ENCODE data around the gene ADAMTS2.

Gene ADAMTS2

DNA sequence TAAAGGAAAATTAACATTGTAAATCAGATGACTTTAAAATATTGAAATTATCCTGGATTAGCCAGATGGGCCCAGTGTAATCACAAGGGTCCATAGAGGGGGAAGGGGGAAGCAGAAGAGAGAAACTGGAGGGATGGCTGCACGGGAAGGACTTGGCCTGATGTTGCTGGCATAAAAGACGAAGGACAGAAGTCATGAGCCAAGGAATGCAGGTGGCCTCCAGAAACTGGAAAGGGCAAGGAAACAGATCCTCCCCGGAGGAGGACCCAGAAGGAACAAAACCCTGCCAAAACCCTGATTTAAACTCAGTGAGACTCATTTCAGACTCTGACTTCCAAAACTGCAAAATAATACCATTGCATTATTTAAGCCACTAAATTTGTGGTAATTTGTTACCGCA lies 100.2 kb downstream of the ADAMTS2 start:
- no peak overlapping the region for H3K4me2 ChIP-seq (ENCODE audit: low read depth, low read length, poor library complexity, severe bottlenecking)
- H3K27ac ChIP-seq (ENCODE audit: low read depth, low read length), result no peak overlapping the region
- no peak overlapping the region for H3K9ac ChIP-seq (ENCODE audit: low read length)
- no peaks in the 10 kb centered on the region for H3F3A ChIP-seq (ENCODE audit: insufficient read depth)
- H3K79me2 ChIP-seq (ENCODE audit: insufficient read depth, low read length), result no peaks in the 10 kb centered on the region
- H2AFZ ChIP-seq (ENCODE audit: low read depth, low read length, severe bottlenecking), result no peak overlapping the region
- H3K9me2 ChIP-seq (replicated peaks; ENCODE audit: insufficient read depth, low read length), result no peaks in the 10 kb centered on the region
- no peak overlapping the region for H3K4me3 ChIP-seq (ENCODE audit: insufficient read depth, low read length, poor library complexity, severe bottlenecking)
- TF ChIP-seq, protein P1, sequence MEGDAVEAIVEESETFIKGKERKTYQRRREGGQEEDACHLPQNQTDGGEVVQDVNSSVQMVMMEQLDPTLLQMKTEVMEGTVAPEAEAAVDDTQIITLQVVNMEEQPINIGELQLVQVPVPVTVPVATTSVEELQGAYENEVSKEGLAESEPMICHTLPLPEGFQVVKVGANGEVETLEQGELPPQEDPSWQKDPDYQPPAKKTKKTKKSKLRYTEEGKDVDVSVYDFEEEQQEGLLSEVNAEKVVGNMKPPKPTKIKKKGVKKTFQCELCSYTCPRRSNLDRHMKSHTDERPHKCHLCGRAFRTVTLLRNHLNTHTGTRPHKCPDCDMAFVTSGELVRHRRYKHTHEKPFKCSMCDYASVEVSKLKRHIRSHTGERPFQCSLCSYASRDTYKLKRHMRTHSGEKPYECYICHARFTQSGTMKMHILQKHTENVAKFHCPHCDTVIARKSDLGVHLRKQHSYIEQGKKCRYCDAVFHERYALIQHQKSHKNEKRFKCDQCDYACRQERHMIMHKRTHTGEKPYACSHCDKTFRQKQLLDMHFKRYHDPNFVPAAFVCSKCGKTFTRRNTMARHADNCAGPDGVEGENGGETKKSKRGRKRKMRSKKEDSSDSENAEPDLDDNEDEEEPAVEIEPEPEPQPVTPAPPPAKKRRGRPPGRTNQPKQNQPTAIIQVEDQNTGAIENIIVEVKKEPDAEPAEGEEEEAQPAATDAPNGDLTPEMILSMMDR (IDR thresholded peaks at IDR 0.05; ENCODE audit: insufficient read depth, low read length, poor library complexity, severe bottlenecking), result no peak
- no peak for TF ChIP-seq EZH2phosphoT487 (conservative IDR thresholded peaks at IDR 0.05; ENCODE audit: low read length)
- no peaks in the 10 kb centered on the region for H3K9me3 ChIP-seq (ENCODE audit: insufficient read depth, low read length)
- H3K27me3 ChIP-seq (ENCODE audit: low read length), result no peaks in the 10 kb centered on the region
- no peaks in the 10 kb centered on the region for H4K20me1 ChIP-seq (ENCODE audit: low read depth, low read length)
- H3K36me3 ChIP-seq (ENCODE audit: low read length), result no peaks in the 10 kb centered on the region

DNA sequence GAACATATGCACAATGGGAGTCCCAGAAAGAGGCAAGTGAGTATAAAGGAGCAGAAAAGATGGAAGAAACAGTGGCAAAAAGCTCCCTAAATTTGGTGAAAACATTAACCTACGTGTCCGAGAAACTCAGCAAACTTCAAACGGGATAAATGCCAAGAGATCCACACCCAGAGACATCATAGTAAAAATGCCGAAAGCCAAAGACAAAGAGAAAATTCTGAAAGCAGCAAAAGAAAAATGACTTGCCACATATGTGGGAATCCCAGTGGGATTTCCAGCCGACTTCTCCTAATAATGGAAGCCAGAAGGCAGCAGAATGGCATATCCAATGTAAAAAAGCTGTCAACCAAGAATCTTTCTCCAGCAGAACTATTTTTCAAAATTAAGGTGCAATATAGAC lies 101.2 kb downstream of the ADAMTS2 start:
- no peaks in the 10 kb centered on the region for H3K36me3 ChIP-seq (ENCODE audit: low read length)
- no peak for TF ChIP-seq EZH2phosphoT487 (conservative IDR thresholded peaks at IDR 0.05; ENCODE audit: low read length)
- H3K9me2 ChIP-seq (replicated peaks; ENCODE audit: insufficient read depth, low read length), result no peaks in the 10 kb centered on the region
- H3K9me3 ChIP-seq (ENCODE audit: insufficient read depth, low read length), result no peaks in the 10 kb centered on the region
- no peaks in the 10 kb centered on the region for H3K27me3 ChIP-seq (ENCODE audit: low read length)
- no peaks in the 10 kb centered on the region for H3F3A ChIP-seq (ENCODE audit: insufficient read depth)
- H3K4me2 ChIP-seq (ENCODE audit: low read depth, low read length, poor library complexity, severe bottlenecking), result no peak overlapping the region
- H2AFZ ChIP-seq (ENCODE audit: low read depth, low read length, severe bottlenecking), result no peak overlapping the region
- no peak overlapping the region for H3K9ac ChIP-seq (ENCODE audit: low read length)
- H3K79me2 ChIP-seq (ENCODE audit: insufficient read depth, low read length), result no peaks in the 10 kb centered on the region
- H3K4me3 ChIP-seq (ENCODE audit: insufficient read depth, low read length, poor library complexity, severe bottlenecking), result no peak overlapping the region
- H3K27ac ChIP-seq (ENCODE audit: low read depth, low read length), result no peak overlapping the region
- no peaks in the 10 kb centered on the region for H4K20me1 ChIP-seq (ENCODE audit: low read depth, low read length)

DNA sequence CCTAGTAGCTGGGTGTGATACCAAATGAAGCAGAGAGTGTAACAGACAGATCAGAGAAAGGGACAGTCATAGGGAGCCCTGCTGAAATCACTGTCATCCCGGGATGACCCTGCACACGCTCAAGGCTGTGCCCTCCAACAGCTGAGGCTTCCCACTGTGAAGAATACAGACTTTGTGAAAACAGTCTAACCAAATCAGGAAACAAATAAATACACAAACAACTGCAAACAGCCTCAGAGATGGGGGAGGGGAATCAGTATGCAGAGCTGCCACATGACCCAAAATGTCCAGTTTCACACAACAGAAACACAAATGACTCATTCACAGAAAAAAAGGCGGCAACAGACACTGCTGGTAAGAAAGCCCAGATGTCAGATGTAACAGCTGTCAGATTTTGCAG lies 101.9 kb downstream of the ADAMTS2 start:
- no peaks in the 10 kb centered on the region for H3K9me3 ChIP-seq (ENCODE audit: insufficient read depth, low read length)
- H3K27me3 ChIP-seq (ENCODE audit: low read length), result no peaks in the 10 kb centered on the region
- no peak overlapping the region for H3K4me2 ChIP-seq (ENCODE audit: low read depth, low read length, poor library complexity, severe bottlenecking)
- no peaks in the 10 kb centered on the region for H3K36me3 ChIP-seq (ENCODE audit: low read length)
- H4K20me1 ChIP-seq (ENCODE audit: low read depth, low read length), result no peaks in the 10 kb centered on the region
- H3K27ac ChIP-seq (ENCODE audit: low read depth, low read length), result no peak overlapping the region
- no peaks in the 10 kb centered on the region for H3F3A ChIP-seq (ENCODE audit: insufficient read depth)
- H3K4me3 ChIP-seq (ENCODE audit: insufficient read depth, low read length, poor library complexity, severe bottlenecking), result no peak overlapping the region
- no peak for TF ChIP-seq EZH2phosphoT487 (conservative IDR thresholded peaks at IDR 0.05; ENCODE audit: low read length)
- TF ChIP-seq, protein P1 (IDR thresholded peaks at IDR 0.05; ENCODE audit: insufficient read depth, low read length, poor library complexity, severe bottlenecking), result no peak
- no peaks in the 10 kb centered on the region for H3K79me2 ChIP-seq (ENCODE audit: insufficient read depth, low read length)
- no peak overlapping the region for H3K9ac ChIP-seq (ENCODE audit: low read length)
- H3K9me2 ChIP-seq (replicated peaks; ENCODE audit: insufficient read depth, low read length), result no peaks in the 10 kb centered on the region
- no peak overlapping the region for H2AFZ ChIP-seq (ENCODE audit: low read depth, low read length, severe bottlenecking)

DNA sequence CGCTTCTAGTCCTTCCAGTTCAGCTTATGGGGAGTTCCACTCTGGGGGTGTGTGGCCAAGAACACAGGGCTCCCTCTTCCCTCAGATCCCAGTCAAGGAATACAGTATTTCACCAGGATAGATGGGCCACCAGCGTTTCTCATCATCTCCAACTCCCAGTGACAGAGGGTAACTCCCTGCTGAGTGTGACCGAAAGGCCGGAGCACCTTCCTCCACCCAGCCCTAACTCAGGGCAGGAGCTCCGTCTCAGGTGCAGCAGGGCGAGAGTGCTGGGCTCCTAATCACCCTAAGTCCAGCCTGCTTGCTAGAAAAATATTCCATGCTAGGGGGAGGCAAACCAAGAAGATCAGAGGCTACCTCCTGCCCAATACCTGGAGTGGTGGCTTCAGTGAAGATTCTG lies 102.6 kb downstream of the ADAMTS2 start:
- no peaks in the 10 kb centered on the region for H3K36me3 ChIP-seq (ENCODE audit: low read length)
- no peak overlapping the region for H2AFZ ChIP-seq (ENCODE audit: low read depth, low read length, severe bottlenecking)
- H3K27me3 ChIP-seq (ENCODE audit: low read length), result no peaks in the 10 kb centered on the region
- H3K79me2 ChIP-seq (ENCODE audit: insufficient read depth, low read length), result no peaks in the 10 kb centered on the region
- no peak overlapping the region for H3K4me2 ChIP-seq (ENCODE audit: low read depth, low read length, poor library complexity, severe bottlenecking)
- no peak for TF ChIP-seq EZH2phosphoT487 (conservative IDR thresholded peaks at IDR 0.05; ENCODE audit: low read length)
- TF ChIP-seq, protein P1 (IDR thresholded peaks at IDR 0.05; ENCODE audit: insufficient read depth, low read length, poor library complexity, severe bottlenecking), result no peak
- H3K9me2 ChIP-seq (replicated peaks; ENCODE audit: insufficient read depth, low read length), result no peaks in the 10 kb centered on the region
- no peaks in the 10 kb centered on the region for H4K20me1 ChIP-seq (ENCODE audit: low read depth, low read length)
- no peak overlapping the region for H3K27ac ChIP-seq (ENCODE audit: low read depth, low read length)
- H3K9ac ChIP-seq (ENCODE audit: low read length), result no peak overlapping the region
- no peak overlapping the region for H3K4me3 ChIP-seq (ENCODE audit: insufficient read depth, low read length, poor library complexity, severe bottlenecking)
- no peaks in the 10 kb centered on the region for H3F3A ChIP-seq (ENCODE audit: insufficient read depth)
- no peaks in the 10 kb centered on the region for H3K9me3 ChIP-seq (ENCODE audit: insufficient read depth, low read length)
